Osteoblast (primary cell): ENCODE measurements around the gene TP73. TPM values are rescaled to one million over a fixed set of nuclear protein-coding genes. Genes with fewer than 3 reads are reported as not detected.

ENCODE experiments used
- DNase-seq: peaks from one replicate; pipeline ENCODE4 v3.0.0; 2011; ENCODE audit warnings: low spot score, mixed read lengths; ENCODE audit not compliant: insufficient read length; ENCODE audit errors: missing footprints
- H2AFZ ChIP-seq: 2 replicates; pipeline ENCODE4 v1.6.0; 2011; ENCODE audit warnings: mild to moderate bottlenecking, low read length
- H3K27ac ChIP-seq: 2 replicates; pipeline ENCODE4 v1.5.1; 2011; ENCODE audit warnings: mild to moderate bottlenecking, low read depth, low read length, moderate library complexity
- H3K27me3 ChIP-seq: 2 replicates; pipeline ENCODE4 v1.6.0; 2012; ENCODE audit warnings: mild to moderate bottlenecking, control low read depth, inconsistent platforms, low read length, moderate library complexity; ENCODE audit not compliant: insufficient read depth
- H3K36me3 ChIP-seq: 2 replicates; pipeline ENCODE4 v1.5.1; 2011; ENCODE audit warnings: mild to moderate bottlenecking, low read length, control low read depth, moderate library complexity; ENCODE audit not compliant: insufficient read depth
- H3K4me1 ChIP-seq: 2 replicates; pipeline ENCODE4 v1.5.1; 2011; ENCODE audit warnings: mild to moderate bottlenecking, low read length, control low read depth, moderate library complexity; ENCODE audit not compliant: insufficient read depth
- H3K4me2 ChIP-seq: 2 replicates; pipeline ENCODE4 v1.6.0; 2011; ENCODE audit warnings: mild to moderate bottlenecking, low read length; ENCODE audit not compliant: insufficient read depth
- H3K4me3 ChIP-seq: fragments of 200-600 bp; sonication (generic); 3 replicates; pipeline ENCODE4 v1.5.1; 2012; ENCODE audit warnings: mild to moderate bottlenecking, low read length, inconsistent platforms; ENCODE audit not compliant: insufficient read depth
- H3K79me2 ChIP-seq: 2 replicates; pipeline ENCODE4 v1.6.0; 2012; ENCODE audit warnings: mild to moderate bottlenecking, low read length, control low read depth, inconsistent platforms; ENCODE audit not compliant: insufficient read depth
- H3K9me3 ChIP-seq: 2 replicates; pipeline ENCODE4 v1.5.1; 2011; ENCODE audit warnings: low read depth, low read length, control low read depth
- H4K20me1 ChIP-seq: 2 replicates; pipeline ENCODE4 v1.6.0; 2012; ENCODE audit warnings: mild to moderate bottlenecking, low read length, control low read depth; ENCODE audit not compliant: insufficient read depth
- total RNA-seq: library from RNA; depleted of rRNA; stranded (reverse); fragments of >200 nt; gene quantifications from 2 replicates; pipeline ENCODE4 v1.2.3, GENCODE V29; 2012
- TF ChIP-seq, protein P1 (sequence below): IDR thresholded peaks from 2 replicates; pipeline ENCODE4 v1.5.1; 2011; ENCODE audit warnings: mild to moderate bottlenecking, low read depth, low read length, moderate library complexity; ENCODE audit errors: extremely low read depth

The TP73 gene
- total RNA-seq, 1 donor: not detected

DNA sequence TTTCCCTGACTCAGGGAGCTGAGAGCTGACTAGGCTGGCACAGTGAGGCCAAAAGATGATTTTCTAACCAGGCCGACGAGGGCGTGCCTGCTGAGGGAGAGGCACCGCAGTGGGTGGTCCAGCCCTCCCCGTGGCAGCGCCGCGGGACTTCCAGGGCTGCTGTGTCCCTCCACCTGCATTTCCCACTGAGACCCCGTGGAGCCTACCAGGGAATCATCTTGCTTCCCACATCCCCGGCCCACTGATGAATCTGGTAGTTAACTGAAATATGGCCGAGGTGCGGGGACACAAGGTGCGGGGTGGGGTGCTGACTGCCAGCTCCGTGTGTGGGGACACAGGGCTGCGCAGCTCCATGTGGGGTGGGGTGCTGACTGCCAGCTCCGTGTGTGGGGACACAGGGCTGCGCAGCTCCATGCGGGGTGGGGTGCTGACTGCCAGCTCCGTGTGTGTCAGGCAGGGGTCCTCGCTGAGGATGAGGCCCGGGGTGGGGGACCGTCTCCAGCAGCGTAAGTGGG, 12.9 kb upstream of the TP73 start:
- peak; percentile 60 for DNase-seq
- H3K9me3 ChIP-seq: no peaks in the 10 kb centered on the region
- H3K27ac ChIP-seq: no peak overlapping the region
- H3K79me2 ChIP-seq: no peaks in the 10 kb centered on the region
- H3K4me2 ChIP-seq: no peak overlapping the region
- no peaks in the 10 kb centered on the region for H3K27me3 ChIP-seq
- no peak overlapping the region for H3K4me3 ChIP-seq
- TF ChIP-seq, protein P1, sequence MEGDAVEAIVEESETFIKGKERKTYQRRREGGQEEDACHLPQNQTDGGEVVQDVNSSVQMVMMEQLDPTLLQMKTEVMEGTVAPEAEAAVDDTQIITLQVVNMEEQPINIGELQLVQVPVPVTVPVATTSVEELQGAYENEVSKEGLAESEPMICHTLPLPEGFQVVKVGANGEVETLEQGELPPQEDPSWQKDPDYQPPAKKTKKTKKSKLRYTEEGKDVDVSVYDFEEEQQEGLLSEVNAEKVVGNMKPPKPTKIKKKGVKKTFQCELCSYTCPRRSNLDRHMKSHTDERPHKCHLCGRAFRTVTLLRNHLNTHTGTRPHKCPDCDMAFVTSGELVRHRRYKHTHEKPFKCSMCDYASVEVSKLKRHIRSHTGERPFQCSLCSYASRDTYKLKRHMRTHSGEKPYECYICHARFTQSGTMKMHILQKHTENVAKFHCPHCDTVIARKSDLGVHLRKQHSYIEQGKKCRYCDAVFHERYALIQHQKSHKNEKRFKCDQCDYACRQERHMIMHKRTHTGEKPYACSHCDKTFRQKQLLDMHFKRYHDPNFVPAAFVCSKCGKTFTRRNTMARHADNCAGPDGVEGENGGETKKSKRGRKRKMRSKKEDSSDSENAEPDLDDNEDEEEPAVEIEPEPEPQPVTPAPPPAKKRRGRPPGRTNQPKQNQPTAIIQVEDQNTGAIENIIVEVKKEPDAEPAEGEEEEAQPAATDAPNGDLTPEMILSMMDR: no peak
- H4K20me1 ChIP-seq: no peaks in the 10 kb centered on the region
- H3K4me1 ChIP-seq: no peaks in the 10 kb centered on the region
- no peak overlapping the region for H2AFZ ChIP-seq
- H3K36me3 ChIP-seq: peaks cover 41% of the 10 kb centered on the region

DNA sequence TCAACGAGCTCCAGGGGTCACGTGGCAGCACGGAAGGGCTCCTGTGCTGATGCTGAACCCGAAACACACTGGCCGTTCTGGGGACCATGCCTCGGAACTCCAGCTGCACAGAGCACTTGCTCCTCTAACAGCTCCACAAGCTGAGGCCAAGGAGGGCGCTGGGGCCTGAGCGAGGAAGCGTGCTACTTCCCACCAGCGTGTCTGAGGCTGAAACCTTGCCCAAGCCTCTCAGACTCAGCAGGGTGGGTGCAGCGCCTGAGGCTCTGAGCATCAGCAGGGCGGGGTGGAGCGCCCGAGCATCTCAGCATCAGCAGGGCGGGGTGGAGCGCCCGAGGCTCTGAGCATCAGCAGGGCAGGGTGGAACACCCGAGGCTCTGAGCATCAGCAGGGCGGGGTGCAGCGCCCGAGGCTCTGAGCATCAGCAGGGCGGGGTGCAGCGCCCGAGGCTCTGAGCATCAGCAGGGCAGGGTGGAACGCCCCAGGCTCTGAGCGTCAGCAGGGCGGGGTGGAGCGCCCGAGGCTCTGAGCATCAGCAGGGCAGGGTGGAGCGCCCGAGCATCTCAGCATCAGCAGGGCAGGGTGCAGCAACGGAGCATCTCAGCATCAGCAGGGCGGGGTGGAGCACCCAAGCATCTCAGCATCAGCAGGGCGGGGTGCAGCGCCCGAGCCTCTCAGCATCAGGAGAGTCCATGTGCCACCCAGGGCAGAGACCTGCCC, 12.0 kb upstream of the TP73 start:
- TF ChIP-seq, protein P1: no peak
- H3K27me3 ChIP-seq: no peaks in the 10 kb centered on the region

DNA sequence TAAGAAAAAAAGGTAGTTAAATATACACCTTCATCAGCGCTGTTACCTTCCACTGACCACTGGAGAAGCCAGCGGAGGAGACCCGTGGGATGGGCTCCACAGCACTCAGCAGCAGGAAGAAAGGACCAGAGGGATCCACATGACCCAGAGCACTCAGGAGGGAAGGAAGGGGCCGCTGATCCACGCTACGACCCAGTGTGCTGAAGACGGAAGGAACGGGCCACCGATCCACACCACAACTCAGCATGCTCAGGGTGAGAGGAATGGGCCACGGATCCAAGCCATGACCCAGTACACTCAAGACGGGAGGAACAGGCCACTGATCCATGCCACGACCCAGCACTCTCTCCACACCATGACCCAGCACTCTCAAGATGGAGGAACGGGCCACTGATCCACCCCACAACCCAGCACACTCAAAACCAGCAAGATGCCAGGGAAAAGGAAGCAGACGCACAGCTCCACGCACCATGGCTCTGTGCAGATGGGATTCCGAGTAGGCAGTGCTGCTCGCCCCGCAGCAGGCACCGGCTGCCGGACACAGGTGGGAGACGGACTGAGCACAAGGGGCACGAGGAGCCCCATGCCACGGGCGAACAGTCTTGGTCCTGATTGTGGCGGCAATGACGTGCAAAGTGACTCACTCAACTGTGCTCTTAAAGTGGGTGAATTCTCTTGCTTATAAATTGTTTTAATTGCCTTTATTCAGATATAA, 11.1 kb upstream of the TP73 start:
- H4K20me1 ChIP-seq: no peaks in the 10 kb centered on the region
- no peak overlapping the region for H3K4me2 ChIP-seq
- DNase-seq: peak; percentile 45
- no peaks in the 10 kb centered on the region for H3K9me3 ChIP-seq
- H3K4me1 ChIP-seq: no peaks in the 10 kb centered on the region
- H3K79me2 ChIP-seq: no peaks in the 10 kb centered on the region
- no peak overlapping the region for H2AFZ ChIP-seq
- TF ChIP-seq, protein P1: no peak
- no peak overlapping the region for H3K4me3 ChIP-seq
- no peak overlapping the region for H3K27ac ChIP-seq
- H3K36me3 ChIP-seq: peaks cover 39% of the 10 kb centered on the region
- no peaks in the 10 kb centered on the region for H3K27me3 ChIP-seq

More for the DNA sequence above, 12.0 kb upstream of the TP73 start:
- Histone ChIP-seq H3K4me3 (no peak overlapping the region), H3K9me3 (no peaks in the 10 kb centered on the region), H3K4me2 (no peak overlapping the region), H3K36me3 (peaks cover 41% of the 10 kb centered on the region), H2AFZ (no peak overlapping the region), H3K27ac (no peak overlapping the region), H4K20me1 (no peaks in the 10 kb centered on the region), H3K79me2 (no peaks in the 10 kb centered on the region), H3K4me1 (no peaks in the 10 kb centered on the region)
- no peak for DNase-seq

DNA sequence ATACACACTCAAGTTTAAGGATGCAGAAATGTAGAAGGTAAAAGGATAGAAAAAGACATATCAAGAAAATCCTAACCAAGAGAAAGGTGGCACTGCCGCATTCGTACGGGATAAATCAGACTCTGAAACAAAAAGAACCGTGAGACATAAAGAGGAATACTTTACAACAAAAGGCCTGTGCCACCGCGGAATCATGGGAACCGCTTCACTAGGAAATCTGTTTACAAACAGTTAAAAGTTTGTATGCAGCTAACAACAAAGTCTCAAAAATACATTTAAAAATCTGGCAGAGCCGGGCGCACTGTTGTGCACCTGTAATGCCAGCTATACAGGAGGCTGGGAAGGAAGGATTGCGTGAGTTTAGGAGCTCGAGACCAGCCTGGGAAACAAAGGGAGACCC, 10.5 kb upstream of the TP73 start:
- H3K27me3 ChIP-seq: no peaks in the 10 kb centered on the region
- no peaks in the 10 kb centered on the region for H3K9me3 ChIP-seq
- H3K27ac ChIP-seq: no peak overlapping the region
- H3K4me1 ChIP-seq: no peaks in the 10 kb centered on the region
- no peak overlapping the region for H3K4me3 ChIP-seq
- TF ChIP-seq, protein P1: no peak
- peaks cover 38% of the 10 kb centered on the region for H3K36me3 ChIP-seq
- no peak overlapping the region for H3K4me2 ChIP-seq
- H4K20me1 ChIP-seq: no peaks in the 10 kb centered on the region
- DNase-seq: no peak
- no peaks in the 10 kb centered on the region for H3K79me2 ChIP-seq
- no peak overlapping the region for H2AFZ ChIP-seq
